G401.6 (cell line): ENCODE data around the gene CFAP57.
"Not testable (repeated sequence)": the region's sequence is repeated elsewhere in the genome, so short reads cannot be mapped to it uniquely, and the experiment has no call there.

ENCODE experiments used
- FAIRE-seq: peaks from 2 replicates; lab custom pipeline; 2012; peaks lifted over from hg19 to GRCh38; lab: Jason Lieb, UNC

CFAP57 gene

DNA sequence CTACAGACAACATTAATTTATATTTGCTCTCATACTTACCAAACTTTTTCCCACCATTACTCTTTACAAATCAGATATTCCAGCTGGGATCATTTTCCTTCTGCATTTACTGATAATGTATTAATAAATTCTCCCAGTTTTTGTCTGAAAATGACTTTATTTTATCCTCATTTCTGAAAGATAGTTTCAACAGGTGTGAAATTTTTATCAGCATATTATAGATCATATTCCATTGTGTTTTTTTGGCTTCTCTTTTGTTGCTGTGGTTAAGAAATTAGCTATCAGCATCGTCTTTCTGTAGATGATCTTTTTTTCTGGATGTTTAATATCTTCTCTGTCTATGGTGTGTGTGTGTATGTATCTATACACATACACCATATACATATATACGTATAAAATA, 2.7 kb downstream of the CFAP57 start:
- no peak for FAIRE-seq

DNA sequence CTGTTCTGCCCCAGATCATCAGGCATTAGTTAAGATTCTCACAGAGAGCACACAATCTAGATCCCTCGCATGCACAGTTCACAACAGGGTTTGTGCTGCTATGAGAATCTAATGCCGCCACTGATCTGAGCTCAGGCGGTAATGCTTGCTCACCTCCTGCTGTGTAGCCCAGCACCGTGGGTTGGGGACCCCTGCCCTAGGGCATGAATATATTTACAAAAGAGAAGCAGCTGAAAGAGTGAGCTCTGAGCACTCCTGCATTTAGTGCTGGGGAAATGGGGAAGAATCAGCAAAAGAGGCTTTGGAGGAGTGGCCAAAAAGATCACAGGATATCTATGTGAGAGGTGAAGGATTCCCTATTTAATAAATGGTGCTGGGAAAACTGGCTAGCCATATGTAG, 5.6 kb downstream of the CFAP57 start:
- no peak for FAIRE-seq

DNA sequence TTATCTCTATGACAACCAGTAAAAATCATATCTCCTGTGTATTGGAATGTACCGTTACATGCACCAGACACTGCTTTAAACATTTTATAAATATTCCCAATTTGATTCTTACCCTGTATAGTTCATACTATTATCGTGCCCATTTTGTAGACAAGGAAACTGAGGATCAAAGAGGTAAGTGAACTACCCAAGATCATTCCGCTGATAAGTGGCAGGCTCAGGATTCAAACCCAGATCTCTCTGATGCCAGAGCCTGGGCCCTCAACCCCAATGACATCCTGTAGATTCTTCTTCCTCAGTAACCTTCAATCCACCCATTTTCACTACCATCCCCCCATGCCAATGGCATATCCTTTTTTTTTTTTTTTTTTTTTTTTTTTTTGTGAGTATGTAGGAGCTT, 12.3 kb downstream of the CFAP57 start:
- FAIRE-seq, result no peak

DNA sequence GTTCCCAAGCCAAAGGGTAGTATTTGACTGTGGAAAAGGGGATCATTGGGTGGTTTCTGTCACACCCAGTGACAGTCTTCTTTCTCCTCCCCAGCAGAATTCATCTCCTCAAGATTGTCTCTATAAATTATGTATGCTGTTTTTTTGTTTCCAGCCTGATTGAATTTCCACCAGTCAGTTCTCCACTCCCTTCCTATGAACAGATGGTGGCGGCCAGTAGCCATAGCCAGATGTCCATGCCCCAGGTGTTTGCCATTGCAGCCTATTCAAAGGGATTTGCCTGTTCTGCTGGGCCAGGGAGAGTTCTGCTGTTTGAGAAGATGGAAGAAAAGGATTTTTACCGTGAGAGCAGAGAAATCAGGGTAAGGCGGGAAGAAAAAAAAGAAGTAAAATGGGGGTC, 12.9 kb downstream of the CFAP57 start:
- no peak for FAIRE-seq

DNA sequence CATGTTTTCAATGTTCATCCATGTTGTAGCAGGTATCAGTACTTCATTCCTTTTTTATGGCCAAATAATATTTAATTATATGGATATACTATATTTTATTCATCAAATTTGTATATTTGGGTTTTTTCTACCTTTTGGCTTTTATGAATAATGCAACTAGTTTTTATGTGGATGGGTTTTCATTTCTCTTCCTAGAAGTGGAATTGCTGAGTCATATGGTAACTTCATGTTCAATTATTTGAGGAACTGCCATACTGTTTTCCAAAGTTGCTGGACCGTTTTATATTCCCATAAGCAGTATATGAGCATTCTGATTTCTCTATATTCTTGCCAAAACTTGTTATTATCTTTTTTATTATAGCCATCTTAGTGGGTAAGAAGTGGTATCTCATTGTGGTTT, 16.0 kb downstream of the CFAP57 start:
- FAIRE-seq, result no peak

DNA sequence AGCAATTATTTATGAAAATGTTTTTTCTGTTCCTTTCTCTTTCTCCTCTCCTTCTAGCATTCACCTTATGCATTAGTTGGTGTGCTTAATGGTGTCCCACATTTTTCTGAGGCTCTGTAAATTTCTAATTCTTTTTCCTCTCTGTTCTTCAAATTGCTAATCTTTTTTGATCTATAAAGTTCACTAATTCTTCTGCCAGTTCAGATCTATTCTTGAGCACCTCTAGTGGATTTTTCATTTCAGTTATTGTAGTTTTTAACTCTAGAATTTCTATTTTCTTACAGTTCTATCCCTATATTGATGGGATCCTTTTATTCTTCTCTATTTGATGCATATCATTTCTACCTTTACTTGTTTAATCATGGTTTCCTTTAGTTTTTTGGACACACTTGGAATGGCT, 22.4 kb downstream of the CFAP57 start:
- peak; percentile 19 for FAIRE-seq

DNA sequence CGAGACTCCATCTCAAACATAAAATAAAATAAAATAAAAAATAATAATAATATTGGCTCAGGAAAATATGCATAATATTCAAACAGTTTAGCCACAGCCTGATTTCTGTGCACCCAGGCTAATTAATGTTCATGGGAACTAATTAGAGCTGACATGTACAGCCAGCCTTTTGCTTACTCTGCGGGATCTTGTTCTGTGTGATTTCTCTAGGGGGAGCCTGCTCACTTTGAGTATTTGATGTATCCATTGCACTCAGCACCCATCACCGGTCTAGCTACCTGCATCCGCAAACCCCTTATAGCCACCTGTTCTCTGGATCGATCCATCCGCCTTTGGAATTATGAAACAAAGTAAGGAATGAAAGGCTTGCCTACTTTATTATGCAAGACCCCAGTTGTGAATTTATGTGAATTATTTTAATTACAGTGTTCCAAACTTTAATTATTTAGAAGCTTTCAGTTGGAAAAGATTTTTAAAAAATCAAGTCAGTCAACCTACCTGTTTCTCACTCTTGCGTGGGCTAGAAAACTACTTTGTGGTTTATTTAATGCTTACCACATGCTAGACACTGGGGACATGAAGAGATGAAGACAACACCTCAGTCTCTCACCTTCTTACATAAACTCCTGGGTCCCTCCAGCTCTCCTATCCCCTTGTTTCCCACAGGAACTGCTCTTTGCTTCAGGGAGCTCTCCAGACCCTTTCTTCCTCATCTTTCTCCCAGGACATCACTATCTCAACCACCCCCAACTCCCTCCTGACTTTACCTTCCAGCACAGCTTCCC, 25.4 kb downstream of the CFAP57 start:
- no peak for FAIRE-seq

DNA sequence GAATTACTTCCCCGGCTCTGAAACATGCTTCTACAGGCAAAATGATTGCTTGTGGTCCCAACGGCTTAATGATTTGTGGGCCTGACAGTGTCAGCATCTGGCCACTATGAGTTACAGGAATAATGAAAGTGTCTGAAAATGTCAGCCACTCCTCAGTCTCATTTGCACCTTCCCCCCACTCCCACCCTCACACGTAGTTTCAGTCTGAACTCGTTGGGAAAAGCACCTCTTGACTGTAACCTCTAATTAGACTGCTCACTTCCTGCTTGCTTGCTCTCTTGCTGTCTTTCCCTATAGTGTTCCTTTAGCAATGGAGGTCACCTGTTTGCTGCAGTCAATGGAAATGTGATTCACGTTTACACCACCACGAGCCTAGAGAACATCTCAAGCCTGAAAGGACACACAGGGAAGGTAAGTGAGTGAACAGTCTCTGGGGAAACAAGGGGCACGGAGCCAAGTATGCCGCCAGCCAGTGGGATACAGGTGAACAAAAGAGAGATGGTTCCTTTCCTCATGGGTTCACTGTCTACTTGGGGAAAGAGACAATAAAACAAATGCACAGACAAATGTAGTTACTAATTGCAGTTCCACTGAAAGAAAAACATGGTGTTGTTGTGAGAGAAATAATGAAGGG, 27.1 kb downstream of the CFAP57 start:
- FAIRE-seq, result no peak

DNA sequence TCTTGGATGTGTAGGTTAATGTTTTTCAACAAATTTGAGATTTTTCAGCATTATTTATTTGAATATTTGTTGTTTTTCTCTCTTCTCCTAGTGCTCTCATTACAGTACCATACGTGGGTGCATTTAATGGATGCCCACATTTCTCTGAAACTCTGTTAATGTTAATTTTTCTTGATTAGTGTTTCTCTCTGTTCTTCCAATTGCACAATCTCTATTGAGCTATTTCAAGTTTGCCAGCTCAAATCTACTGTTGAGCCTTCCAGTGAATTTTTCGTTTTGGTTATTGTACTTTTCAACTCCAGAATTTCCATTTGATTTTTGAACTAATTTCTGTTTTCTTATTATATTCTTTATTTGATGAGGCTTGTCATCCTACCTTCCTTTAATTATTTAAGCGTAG, 31.7 kb downstream of the CFAP57 start:
- FAIRE-seq, result no peak

DNA sequence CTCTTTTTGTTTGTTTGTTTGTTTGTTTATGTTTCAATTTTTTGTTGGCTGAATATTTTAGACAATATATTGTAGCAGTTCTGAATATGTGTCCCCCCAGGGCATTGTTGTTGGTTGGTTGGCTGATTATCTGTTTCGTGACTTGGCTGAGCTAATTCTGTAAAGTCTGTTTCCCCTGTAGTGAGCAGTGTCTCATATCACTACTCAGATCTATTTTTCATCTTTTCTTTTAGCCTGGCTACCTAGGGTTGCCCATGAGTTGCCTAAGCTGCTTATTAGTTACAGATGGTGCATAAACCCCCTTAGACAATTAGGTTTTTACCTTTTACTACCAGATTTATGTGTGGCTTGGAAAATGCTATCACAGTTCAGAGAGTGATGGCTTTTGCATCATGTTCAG, 32.3 kb downstream of the CFAP57 start:
- FAIRE-seq, result no peak

DNA sequence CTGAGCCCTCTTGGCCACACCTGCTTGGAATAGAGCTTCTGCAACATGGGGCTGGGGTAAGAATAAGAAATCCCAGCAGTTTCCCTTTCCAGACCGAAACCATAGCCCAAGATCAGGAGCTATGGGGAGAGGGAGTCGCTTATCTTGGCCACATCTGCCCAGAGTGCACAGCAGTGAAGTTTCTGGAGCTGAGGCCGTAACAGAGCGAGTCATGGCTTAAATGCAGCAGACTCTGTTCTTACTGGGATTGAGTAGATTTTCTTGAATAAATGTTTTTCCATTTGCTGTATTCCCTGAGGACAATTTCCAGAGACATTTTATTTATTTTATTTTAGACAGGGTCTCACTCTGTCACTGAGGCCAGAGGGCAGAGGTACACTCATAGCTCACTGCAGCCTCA, 33.5 kb downstream of the CFAP57 start:
- FAIRE-seq, result no peak

DNA sequence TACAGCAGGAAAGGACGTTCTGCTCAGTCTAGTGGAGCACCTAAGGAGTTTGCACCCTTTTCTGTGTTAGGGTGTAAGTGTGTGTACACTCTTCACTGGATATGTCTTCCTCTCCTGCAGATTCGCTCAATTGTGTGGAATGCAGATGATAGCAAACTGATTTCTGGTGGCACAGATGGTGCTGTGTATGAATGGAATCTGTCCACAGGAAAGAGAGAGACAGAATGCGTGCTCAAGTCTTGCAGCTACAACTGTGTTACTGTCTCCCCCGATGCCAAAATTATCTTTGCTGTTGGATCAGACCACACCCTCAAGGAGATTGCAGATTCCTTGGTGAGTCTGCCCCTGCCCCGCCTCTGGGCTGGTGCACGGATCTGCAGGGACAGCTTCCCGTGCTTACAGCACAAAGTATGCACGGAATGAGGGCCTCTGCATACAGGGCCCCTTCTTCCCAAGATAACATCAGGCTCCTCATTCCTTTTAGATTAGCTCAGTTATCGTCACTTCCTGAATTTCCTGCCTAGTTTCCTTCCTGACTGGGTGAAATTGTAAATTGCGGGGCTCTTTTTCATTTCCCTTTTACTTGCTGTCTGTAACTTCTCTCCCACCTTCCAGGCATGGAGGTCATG, 34.6 kb downstream of the CFAP57 start:
- peak; percentile 99 for FAIRE-seq

DNA sequence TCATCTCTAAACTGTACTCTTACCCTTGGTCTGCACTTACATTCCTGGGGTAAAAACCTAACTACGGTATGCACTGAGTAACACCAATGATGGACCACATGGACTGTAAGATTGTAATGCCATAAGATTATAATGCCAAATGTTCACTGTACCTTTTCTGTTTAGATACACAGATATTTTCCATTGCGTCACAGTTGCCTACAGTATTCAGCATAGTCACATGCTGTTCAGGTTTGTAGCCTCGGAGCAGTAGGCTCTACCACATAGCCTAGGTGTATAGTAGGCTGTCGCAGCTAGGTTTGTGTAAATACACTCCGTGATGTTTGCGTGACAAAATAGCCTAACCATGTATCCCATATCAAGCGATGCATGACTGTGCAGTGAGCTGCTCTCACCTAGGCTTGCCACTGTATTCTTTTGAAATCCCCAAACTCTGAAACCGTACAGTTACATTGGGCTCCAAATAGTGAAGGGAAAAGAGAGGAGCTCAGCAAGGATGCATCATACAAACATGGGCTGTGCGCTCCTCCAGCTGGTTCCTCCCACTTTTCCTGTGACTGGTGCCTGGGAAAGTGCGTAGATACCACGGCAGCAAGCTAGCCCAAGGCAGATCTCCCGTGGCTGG, 35.2 kb downstream of the CFAP57 start:
- no peak for FAIRE-seq

DNA sequence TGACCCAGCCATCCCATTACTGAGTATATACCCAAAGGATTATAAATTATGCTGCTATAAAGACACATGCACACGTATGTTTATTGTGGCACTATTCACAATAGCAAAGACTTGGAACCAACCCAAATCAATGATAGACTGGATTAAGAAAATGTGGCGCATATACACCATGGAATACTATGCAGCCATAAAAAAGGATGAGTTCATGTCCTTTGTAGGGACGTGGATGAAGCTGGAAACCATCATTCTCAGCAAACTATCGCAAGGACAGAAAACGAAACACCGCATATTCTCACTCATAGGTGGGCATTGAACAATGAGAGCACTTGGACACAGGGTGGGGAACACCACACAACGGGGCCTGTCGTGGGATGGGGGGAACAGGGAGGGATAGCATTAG, 36.1 kb downstream of the CFAP57 start:
- not testable (repeated sequence) for FAIRE-seq

DNA sequence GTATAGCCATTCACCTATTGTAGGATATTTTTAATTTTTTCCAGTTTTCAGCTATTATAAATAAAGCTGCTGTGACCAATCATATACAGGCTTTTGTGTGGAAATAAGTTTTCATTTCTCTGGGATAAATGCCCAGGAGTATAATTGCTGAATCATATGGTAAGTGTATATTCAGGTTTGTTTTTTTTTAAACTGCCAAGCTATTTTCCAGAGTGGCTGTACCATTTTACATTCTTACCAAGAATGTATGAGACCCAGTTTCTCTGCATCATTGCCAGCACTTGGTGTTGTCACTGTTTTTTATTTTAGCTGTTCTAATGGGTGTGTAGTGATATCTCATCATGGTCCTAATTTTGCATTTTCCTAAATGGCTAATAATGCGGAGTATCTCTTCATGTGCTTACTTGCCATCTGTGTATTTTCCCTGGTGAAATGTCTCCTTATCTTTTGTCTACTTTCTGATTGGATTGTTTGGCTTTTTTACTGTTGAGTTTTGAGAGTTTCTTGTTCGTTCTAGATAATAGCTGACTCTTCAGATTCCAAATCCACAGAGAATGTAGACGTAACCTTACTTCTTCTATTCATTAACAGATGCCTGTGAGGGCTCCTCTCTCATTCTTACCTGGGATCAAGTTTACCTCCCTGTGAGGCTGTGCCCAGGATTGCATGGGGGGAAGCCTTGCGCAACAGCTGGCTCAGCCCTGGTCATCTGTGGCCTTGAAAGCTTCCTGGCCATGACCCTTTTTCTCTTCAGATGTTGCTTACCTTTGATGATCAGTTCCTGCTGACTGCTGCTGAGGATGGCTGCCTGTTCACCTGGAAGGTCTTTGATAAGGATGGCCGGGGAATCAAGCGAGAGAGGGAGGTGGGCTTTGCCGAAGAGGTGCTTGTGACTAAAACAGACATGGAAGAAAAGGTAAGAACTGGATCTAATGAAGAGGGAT, 42.6 kb downstream of the CFAP57 start:
- FAIRE-seq, result no peak

DNA sequence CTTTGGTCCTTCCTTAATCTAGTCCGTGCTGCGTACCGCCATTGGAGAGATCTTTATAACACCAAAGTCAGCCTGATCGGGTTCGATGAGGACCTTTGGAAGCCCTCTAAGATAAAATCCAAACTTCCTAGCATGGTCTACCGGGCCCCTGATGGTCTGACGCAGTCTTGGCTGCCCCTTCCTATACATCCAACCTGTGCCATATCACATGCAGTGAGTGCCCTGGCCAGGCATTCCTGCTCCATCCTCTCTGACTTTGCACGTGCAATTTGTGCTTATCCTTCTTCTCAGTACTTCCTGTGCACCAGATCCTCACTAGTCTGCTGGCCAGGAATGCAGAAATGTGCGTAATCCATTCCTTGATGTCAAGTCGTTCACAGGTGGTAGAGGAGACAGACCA, 45.6 kb downstream of the CFAP57 start:
- FAIRE-seq, result no peak

DNA sequence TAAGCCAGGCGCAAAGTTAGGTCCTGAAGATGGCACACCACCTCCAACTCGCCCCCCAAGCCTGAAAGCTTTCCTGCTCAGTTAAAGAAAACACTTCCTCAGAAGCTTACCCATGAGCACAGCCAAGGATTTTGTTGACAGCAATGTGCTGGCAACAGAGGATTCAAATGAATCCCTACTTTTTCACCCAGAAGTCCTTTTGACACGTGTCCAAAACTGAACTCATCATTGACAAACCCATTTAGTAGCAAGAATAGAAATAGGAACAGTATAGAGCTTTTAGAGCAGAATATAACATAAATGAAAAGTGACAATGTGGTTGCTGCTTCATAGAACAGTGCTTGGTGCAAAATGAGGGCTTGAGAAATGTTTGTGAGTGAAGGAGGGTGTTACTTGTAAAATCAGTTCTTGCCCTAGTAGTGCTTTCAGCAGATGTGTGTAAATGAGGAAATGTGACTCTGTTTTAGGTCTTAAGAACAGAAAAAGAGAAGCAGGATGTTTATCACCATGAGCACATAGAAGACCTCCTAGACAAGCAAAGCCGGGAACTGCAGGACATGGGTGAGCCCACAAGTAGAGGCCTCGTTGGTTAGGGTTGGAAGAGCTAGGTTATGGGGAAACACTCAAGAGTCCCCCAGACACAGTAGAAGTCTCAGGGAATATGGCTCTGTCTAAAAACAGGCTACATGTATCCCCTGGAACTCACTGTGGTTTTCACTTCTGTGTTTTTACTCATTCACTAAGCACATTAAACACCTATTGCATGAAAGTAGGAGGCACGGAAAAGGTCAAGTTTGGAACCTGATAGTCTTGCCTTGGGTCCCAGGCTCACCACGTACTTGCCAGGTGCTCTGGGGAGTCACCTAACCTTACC, 49.0 kb downstream of the CFAP57 start:
- no peak for FAIRE-seq

DNA sequence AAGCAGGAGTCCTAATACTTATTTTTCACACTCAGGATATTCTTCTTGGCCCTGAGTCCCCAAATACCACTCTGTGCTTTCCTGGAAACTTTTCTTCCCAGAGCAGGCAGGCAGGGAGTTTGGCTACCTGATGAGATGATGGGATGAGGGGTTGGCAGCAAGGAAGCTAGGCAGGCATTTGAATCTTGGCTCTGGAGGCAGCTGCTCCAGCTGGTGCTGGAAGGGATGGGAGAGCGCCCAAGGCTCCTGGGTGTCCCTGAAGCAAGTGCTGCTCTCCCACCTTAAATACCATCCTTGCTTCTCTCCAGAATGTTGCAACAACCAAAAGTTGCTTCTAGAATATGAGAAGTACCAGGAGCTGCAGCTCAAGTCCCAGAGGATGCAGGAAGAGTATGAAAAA, 49.7 kb downstream of the CFAP57 start:
- no peak for FAIRE-seq

DNA sequence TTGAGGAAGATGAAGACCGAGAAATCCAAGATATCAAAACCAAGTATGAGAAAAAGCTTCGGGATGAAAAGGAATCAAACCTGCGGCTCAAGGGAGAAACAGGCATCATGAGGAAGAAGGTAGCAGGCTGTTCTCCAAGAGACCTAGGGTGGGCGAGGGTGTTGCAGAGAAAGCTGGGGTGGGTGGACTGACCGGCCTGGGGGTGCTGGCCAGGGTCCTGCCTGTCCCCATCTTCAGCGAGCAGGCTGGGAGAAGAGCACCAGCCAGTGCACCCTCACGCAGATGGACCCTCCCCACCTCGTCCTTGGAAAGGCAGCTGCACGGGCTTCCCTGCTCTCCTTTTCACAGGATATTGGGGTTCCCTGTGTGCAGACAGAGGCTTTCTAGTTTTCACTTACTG, 50.7 kb downstream of the CFAP57 start:
- FAIRE-seq, result no peak

DNA sequence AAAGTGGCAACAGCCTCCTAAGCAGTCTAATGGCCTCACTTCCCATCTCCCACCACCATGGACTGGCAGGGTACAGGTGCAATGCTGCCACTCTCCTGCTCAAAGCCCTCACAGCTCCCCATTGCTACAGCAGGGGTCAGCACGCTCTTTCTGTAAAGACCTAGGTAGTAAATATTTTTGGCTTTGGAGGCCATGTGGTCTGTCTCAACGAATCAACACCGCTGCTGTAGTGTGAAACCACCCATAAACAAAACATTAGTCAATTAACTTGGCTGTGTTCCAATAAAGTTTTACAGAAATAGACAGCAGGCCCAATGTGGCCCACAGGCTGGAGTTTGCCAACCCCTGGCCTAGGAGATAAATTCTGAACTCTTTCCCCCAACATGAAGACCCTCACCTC, 53.0 kb downstream of the CFAP57 start:
- FAIRE-seq, result no peak

DNA sequence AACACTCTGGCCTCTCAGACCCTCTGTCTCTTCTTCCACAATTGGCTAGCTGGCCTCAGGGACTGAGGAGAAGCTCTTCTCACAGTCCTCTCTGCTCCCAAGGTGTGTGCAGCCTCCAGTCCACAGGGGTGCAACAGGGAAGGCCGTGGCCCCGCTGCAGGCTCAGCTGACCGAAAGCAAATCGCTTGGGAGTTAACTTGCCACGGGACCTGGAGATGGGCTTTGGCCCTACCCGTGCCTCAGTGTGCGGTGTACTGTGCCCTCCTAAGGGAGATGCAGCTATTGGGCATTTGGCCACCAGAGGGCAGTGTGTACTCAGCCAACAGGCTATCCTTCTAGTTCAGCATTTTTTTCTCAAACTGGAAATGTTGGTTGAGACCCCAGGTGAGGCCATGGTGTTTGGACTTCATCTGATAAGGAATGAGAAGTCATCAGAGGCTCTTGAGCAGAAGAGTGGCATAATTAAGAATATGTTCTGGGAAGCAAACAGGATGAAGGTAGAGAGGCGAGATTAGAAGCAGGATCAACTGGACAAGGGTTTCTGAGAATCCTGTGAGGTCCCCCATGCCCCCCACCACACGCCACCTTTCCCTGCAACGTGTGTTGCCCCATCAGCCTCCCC, 55.1 kb downstream of the CFAP57 start:
- FAIRE-seq, result peak; percentile 91
